Renal cortical epithelial cell (primary cell): ENCODE measurements around the gene HS2ST1. TPM values are rescaled to one million over a fixed set of nuclear protein-coding genes. Genes with fewer than 3 reads are reported as not detected.

ENCODE experiments used
- total RNA-seq: library from RNA; depleted of rRNA; stranded (reverse); fragments of >200 nt; gene quantifications from 2 replicates; pipeline ENCODE4 v1.2.3, GENCODE V29; 2014

Gene HS2ST1
- total RNA-seq, 1 donor from 2014 or later, result 27.7 TPM

Other genes starting within 250 kb of the HS2ST1 start
- 47.4 and 59.1 TPM in 2 replicates for gene SH3GLB1, start 210.1 kb upstream of the HS2ST1 start, total RNA-seq
- gene SELENOF, start 509 bp upstream of the HS2ST1 start, total RNA-seq, result 223 and 247 TPM in 2 replicates